Measurements from ENCODE around the gene TRMO.

The TRMO gene

GRCh38 chr9:97860451-97861147 lies 61.7 kb downstream of the TRMO start:
- no peak for DNase-seq (ENCODE audit: low read depth in 1 of 2, low spot score in 1 of 2)

- DNase-seq (ENCODE audit: low read depth in 1 of 2, low spot score in 1 of 2), result no peak
Observed at GRCh38 chr9:97859346-97859745, 63.0 kb downstream of the TRMO start.

- no peak for DNase-seq (ENCODE audit: low read depth in 1 of 2, low spot score in 1 of 2)
Observed at GRCh38 chr9:97858826-97859225, 63.5 kb downstream of the TRMO start.

GRCh38 chr9:97858393-97858713 lies 63.9 kb downstream of the TRMO start:
- DNase-seq (ENCODE audit: low read depth in 1 of 2, low spot score in 1 of 2), result no peak

- no peak for DNase-seq (ENCODE audit: low read depth in 1 of 2, low spot score in 1 of 2)
Observed at GRCh38 chr9:97857606-97858392, 64.5 kb downstream of the TRMO start.

GRCh38 chr9:97856857-97857605 lies 65.3 kb downstream of the TRMO start:
- no peak for DNase-seq (ENCODE audit: low read depth in 1 of 2, low spot score in 1 of 2)

GRCh38 chr9:97855899-97856298 lies 66.4 kb downstream of the TRMO start:
- DNase-seq (ENCODE audit: low read depth in 1 of 2, low spot score in 1 of 2), result no peak

GRCh38 chr9:97855486-97855875 lies 66.8 kb downstream of the TRMO start:
- DNase-seq (ENCODE audit: low read depth in 1 of 2, low spot score in 1 of 2), result no peak

- DNase-seq (ENCODE audit: low read depth in 1 of 2, low spot score in 1 of 2), result no peak
Observed at GRCh38 chr9:97854696-97855485, 67.4 kb downstream of the TRMO start.
